SU-DHL-6 (cell line): ENCODE measurements around the gene PIGO.

Source experiments
- CTCF ChIP-seq: fragments of 200-600 bp; sonication (generic); IDR thresholded peaks from one replicate; pipeline ENCODE4 v1.5.1; 2017; ENCODE audit warnings: antibody characterized with exemption, mild to moderate bottlenecking, low read length, moderate library complexity; ENCODE audit not compliant: insufficient read depth, poor library complexity, severe bottlenecking
- EZH2phosphoT487 ChIP-seq: fragments of 200-600 bp; sonication (generic), shearing (Covaris generic); conservative IDR thresholded peaks from 2 replicates; pipeline ENCODE4 v1.6.1; 2018; ENCODE audit warnings: mild to moderate bottlenecking, antibody characterized with exemption, low read length, moderate library complexity, mixed read lengths

- TF ChIP-seq CTCF (no peak), EZH2phosphoT487 (no peak)
Measured at GRCh38 chr9:35042891-35043545, 53.4 kb downstream of the PIGO start.
